GM21526 (cell line): ENCODE measurements around the gene CGB3.
"Not testable (repeated sequence)": the region's sequence is repeated elsewhere in the genome, so short reads cannot be mapped to it uniquely, and the experiment has no call there.

ENCODE experiments used
- ATAC-seq: cut with Tn5 transposase; IDR thresholded peaks from one replicate; pipeline ENCODE4 v1.9.1; 2021; ENCODE audit warnings: moderate library complexity; ENCODE audit not compliant: unreplicated experiment, low FRiP score

The CGB3 gene

GRCh38 chr19:49043548-49043947 lies 19.4 kb upstream of the CGB3 start, which contains the start of gene CGB5:
TSS of gene CGB5 (plus strand) at chr19:49043848. CDS start at chr19:49044210, 362 bp downstream.
- ATAC-seq: not testable (repeated sequence)

GRCh38 chr19:49042666-49043065 lies 18.5 kb upstream of the CGB3 start:
- ATAC-seq: not testable (repeated sequence)

GRCh38 chr19:49042177-49042576 lies 18.0 kb upstream of the CGB3 start:
- ATAC-seq: no peak

- not testable (repeated sequence) for ATAC-seq
Observed at GRCh38 chr19:49039736-49040135, 15.6 kb upstream of the CGB3 start.

- not testable (repeated sequence) for ATAC-seq
Observed at GRCh38 chr19:49038557-49039276, 14.6 kb upstream of the CGB3 start.

DNA sequence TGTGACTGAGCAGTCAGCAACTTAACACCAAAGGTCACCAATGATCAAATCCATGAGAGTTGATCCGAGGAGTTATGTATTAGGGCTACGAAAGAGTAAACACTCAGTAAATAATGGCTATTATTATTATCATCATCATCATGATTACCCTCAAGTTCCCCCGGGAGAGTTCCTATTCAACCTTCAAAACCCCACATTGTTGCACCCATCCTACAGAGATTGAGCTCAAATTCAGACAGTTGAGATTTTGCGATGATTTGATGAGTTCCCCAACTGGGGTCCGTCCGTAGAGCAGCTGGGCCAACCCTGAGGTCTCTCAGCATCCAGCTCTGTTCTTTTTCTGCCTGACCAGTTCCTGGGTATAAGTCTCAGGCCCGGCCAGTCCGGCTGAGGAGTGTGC lies 14.0 kb upstream of the CGB3 start:
- ATAC-seq: not testable (repeated sequence)

DNA sequence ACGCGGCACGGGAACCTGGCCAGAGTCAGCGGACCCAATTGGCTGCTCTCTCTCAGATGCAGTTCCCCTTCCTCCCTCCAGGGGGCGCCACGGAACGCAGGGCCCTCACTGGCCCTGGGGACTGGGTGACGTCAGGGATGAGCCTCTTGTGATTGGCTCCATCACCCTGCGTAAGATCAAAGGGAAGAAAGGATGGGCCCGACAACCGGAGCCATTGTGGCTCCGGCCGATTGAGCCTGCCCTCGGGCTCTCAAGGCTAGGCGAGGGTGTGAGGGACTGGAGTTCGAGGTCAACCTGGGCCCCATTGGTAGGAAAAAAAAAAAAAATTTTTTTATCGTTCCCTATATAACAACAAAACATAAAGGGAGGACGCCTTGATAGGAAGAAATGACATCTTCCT lies 12.7 kb upstream of the CGB3 start, which contains the start of gene CGB1:
Gene CGB1 (minus strand): TSS at position 81 of the 400 bp plus-strand sequence. CDS start 184 bp downstream, outside the sequence.
- ATAC-seq: not testable (repeated sequence)

GRCh38 chr19:49031642-49032301 lies 7.6 kb upstream of the CGB3 start, which contains the start of gene CGB2:
TSS of gene CGB2 (plus strand) at chr19:49031890. CDS start at chr19:49032096, 206 bp downstream.
- ATAC-seq: not testable (repeated sequence)

DNA sequence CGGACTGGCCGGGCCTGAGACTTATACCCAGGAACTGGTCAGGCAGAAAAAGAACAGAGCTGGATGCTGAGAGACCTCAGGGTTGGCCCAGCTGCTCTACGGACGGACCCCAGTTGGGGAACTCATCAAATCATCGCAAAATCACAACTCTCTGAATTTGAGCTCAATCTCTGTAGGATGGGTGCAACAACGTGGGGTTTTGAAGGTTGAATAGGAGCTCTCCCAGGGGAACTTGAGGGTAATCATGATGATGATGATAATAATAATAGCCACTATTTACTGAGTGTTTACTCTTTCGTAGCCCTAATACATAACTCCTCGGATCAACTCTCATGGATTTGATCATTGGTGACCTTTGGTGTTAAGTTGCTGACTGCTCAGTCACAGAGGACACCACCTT lies 6.2 kb upstream of the CGB3 start:
- not testable (repeated sequence) for ATAC-seq

DNA sequence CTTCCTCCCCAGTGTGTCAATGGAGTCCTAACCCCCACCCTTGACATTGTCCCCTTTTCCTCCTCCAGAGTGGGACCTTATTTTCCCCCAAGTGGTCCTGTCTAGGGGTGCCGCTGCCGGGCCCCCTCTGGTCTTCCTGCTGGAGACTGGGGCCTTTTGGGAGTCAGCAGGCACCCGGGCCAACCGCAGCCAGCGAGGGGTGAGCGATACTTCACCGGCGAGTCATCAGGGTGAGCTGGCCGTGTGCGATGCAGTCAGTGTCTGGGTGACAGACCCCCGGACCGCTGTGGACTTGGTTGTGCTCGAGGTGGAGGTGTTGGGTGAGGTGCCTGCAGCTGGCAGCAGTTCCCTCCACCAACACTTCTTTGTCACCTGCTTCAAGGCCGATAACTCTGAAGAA lies 5.6 kb upstream of the CGB3 start:
- ATAC-seq: not testable (repeated sequence)

- not testable (repeated sequence) for ATAC-seq
Observed at GRCh38 chr19:49028686-49029085, 4.6 kb upstream of the CGB3 start.

GRCh38 chr19:49025599-49025998 lies 1.5 kb upstream of the CGB3 start:
- ATAC-seq: not testable (repeated sequence)

DNA sequence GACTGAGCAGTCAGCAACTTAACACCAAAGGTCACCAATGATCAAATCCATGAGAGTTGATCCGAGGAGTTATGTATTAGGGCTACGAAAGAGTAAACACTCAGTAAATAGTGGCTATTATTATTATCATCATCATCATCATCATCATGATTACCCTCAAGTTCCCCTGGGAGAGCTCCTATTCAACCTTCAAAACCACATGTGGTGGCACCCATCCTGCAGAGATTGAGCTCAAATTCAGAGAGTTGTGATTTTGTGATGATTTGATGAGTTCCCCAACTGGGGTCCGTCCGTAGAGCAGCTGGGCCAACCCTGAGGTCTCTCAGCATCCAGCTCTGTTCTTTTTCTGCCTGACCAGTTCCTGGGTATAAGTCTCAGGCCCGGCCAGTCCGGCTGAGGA lies 955 bp upstream of the CGB3 start:
- ATAC-seq: not testable (repeated sequence)

DNA sequence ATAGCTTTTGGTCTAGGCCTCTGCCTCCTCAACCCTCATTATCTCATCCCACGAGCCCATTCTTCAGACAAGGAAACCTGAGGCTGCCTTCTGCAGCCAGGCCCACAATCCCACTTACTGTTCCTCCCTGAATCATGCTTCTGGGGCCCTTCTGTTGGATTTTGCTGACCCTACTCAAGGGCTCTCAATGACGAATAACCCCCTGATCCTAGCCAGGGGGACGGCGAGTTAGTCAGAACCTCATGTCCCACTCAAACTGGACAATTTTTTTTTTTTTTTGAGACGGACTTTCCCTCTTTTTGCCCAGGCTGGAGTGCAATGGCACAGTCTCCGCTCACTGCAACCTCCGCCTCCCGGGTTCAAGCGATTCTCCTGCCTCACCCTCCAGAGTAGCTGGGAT lies 2.0 kb downstream of the CGB3 start:
- ATAC-seq: no peak

DNA sequence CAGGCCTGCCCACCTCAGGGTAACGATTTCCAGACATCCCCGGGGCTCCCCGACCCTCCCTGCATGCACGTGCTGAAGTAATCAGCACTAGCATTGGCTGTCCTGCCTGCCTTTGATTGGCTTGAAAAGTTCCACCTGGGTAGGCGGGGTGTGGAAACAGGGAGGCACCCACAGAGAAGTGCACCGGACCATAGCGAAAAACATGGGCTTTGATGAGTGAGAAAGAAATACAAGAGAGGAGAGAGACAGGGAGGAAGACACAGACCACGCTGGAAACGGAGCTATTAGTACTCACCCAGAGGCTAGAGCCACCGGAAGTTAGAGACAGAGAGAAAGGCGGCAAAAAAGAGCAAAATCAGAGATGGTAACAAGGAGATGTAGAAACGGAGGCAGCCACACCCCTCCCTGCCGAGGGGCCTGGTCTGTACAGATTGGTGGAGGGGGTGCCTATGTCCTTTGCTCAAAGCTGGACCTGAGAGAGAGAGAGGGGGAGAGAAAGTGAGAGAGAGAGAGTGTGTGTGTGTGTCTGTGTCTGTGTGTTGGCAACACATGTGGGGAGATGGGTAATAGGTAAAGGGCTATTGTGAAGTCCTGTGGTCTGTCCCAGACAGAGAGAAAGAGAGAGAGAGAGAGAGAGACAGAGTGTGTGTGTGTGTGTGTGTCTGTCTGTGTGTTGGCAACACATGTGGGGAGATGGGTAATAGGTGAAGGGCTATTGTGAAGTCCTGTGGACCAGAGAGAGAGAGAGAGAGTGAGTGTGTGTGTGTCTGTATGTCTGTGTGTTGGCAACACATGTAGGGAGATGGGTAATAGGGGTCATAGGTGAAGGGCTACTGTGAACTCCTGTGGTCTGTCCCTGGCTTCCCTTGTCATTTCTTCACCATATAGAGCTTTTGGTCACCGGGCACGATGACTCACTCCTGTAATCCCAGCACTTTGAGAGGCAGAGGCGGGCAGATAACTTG lies 2.9 kb downstream of the CGB3 start:
- no peak for ATAC-seq

DNA sequence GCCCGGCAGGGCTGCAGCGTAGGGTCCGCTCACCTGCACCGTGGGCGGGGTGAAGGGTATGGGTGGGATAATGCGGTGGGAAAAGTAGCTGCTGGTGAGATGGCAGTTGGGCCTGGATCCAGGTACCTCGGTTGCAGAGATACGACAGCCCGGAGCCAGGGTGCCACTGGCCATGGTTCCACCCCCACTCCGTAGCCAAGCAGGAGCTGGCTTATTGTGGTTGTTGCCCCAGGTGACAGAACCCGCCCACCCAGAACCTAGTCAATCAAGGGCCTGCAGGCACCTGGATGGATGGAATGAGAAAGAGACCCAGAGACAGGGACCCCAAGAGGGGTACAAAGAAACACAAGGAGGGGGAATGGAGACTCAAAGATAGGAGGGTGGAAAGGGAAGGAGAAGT lies 3.8 kb downstream of the CGB3 start:
- no peak for ATAC-seq

- ATAC-seq: no peak
Observed at GRCh38 chr19:49019242-49019932, 4.7 kb downstream of the CGB3 start.

GRCh38 chr19:49018388-49019241 lies 5.5 kb downstream of the CGB3 start:
- ATAC-seq: not testable (repeated sequence)
